Ammon's horn (tissue), 1 donor: Measurements from ENCODE around the gene ADAMTS3.

Experiments
- DNase-seq: peaks from one replicate; pipeline ENCODE4 v3.0.0-alpha.2; 2016; ENCODE audit warnings: low spot score

ADAMTS3 gene

GRCh38 chr4:72408568-72408967 is 160.5 kb downstream of the ADAMTS3 start:
- no peak for DNase-seq

- DNase-seq: no peak
Observed at GRCh38 chr4:72405417-72405816, 163.6 kb downstream of the ADAMTS3 start.

- DNase-seq: no peak
Observed at GRCh38 chr4:72397314-72397713, 171.7 kb downstream of the ADAMTS3 start.

DNA sequence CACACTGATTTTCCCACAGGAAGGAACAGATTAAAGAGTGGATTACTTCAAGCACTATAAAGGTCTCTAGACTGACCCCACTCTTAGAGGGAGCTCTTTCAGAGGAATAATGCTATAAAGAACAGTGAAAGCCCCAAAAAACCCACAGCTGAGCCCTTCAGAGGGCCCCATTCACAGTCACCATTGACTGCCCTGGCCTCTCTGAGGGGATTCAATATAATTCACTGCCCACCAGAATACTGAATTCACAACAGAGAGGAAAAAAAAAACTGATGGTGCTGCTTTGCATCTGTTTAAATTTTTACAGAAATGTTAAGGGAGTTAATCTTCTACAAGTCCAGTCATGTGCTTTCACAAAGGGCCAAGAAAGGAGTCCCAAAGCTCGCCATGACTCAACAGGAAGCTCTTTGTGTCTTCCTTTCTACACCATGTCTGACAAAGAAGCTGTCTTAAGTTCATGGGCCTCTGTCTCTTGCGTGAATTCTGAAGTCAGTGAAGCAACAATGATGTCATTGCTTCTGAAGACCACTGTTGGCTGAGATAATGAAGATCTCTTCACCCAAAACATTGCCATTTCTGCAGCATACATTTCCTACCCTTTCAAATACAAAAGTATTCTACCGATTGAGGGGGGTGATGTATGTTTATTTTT is 174.9 kb downstream of the ADAMTS3 start:
- no peak for DNase-seq

GRCh38 chr4:72391281-72391680 is 177.7 kb downstream of the ADAMTS3 start:
- DNase-seq: no peak

DNA sequence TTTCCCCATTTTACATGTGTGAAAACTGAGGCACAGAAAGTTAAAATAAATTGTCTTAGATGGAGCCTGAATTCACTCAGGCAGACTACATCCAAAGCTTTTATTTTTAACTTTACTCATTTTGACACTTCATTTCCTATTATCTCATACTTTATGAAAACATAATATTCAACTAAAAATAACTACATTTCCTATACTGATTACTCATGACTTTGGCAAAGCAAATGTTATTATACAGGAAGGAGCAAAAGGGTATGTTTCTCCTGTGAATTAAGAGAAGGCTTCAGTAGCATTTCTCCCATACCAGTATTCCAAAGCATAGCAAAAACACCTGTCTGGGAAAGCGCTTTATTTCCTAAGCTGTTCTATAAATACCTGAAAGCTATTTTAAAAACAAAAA is 178.6 kb downstream of the ADAMTS3 start:
- no peak for DNase-seq

GRCh38 chr4:72388521-72388920 is 180.5 kb downstream of the ADAMTS3 start:
- DNase-seq: no peak

DNA sequence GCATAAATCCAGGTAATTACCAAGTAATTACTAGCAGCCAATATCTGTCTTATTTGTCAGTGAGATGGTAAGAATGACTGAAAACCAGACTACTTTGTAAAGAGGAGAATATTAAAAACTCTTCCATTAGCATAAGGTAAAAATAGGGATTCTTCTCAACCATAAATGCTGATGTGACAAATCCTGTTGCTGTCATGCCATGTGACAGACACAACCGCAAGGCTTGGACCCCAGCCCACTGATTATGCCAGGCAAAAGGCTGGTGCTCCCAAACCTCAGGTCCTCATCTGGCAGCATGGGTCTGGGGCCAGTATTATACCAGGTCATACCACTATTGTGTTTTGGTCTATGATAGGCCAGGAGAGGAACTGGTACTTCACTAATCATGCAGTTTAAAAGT is 181.1 kb downstream of the ADAMTS3 start:
- no peak for DNase-seq

- DNase-seq: no peak
Observed at GRCh38 chr4:72383439-72383838, 185.6 kb downstream of the ADAMTS3 start.

DNA sequence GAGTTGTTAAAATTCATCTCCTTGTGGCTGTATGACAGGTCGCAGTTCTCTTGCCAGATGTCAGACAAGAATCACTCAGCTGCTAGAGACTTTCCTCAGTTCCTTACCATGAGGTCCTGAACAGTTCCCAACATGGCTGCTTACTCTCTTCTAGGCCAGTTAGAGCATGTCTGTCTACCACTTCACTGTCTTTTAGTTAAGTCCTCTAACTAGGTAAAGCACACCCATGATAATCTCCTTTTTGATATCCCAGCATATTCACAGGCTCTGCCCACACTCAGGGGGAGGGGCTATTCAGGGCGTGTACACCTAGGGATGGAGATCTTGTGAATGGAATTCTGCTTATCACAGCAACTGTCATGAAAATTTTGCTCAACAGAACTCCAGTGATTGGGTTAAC is 190.1 kb downstream of the ADAMTS3 start:
- no peak for DNase-seq

DNA sequence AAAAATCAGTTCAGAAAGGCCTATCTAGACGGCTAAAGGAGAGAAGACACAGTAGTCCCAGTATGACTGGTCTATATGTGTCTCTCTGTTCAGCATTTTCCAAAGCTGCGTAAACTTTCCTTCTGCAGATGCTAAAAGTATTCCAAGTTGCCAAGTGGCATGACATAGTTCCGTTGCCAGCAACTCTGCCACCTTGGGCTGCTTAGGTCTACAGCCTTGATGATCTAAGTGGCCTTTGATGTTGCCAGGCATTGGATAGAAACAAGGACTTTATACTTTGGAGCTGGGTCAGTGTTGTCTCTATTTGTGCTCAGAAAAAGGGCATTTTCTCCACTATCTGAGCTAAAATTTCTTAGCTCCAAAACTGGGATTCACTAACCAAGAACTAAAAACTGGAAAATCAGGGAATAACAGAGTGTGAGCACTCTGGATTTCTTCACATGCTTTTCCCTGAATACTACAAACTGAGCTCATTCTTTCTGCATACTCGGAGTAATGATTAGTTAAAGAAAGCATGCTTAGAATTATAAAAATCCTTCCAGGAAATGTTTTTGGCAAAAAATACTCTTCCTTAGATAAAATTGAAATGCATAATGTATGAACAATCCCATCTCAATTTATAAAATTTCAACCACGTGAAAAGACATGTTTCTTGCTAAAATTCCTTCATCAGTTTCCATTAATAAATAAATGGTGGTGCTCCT is 191.4 kb downstream of the ADAMTS3 start:
- DNase-seq: no peak

DNA sequence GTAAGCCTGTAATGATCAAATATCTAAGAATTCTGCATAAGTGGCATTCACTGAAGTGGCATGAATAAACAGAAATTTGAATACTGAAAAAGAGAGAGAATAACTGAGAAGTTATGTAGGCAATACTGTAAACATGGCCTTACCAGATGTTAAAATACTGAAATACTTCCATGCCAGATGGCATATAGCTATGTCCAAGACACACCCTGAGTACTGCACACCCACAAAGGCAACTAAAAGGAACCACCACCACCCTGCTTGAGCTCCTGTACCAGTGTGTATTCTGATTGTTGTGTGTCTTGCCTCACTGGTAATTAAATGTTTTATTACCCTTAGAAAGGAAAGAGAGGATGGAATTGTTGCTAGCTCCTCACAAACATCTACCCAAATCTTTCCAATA is 192.1 kb downstream of the ADAMTS3 start:
- no peak for DNase-seq

DNA sequence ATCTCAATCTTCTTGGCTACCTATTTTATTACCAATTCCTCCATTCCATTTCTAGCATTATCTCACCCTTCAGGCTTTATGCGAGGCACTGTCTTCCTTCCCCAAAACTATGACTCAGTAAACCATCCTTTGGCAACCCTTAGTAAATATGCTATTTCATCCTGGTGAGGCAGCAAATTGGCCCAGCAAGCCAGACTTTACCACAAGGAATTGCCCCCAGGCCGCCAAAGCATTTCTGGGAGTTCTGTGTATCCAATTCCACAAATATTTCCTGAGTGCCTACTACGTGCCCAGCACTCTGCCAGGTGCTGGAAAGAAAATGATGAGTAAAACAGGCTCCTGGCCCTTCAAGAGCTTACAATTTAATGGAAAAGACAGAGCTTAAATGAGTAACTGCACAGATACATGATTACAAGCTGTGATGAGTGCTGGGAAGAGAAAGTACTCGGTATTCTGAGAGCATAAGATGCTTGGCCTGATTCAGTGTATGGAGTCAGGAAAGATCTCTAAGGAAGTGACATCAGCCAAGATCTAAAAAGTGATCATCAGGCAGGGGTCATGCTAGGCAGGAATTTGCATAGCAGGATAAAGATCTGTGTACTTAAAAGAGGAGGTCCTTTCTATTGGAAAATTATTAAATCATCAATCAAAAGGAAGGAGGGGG is 193.8 kb downstream of the ADAMTS3 start:
- DNase-seq: no peak

DNA sequence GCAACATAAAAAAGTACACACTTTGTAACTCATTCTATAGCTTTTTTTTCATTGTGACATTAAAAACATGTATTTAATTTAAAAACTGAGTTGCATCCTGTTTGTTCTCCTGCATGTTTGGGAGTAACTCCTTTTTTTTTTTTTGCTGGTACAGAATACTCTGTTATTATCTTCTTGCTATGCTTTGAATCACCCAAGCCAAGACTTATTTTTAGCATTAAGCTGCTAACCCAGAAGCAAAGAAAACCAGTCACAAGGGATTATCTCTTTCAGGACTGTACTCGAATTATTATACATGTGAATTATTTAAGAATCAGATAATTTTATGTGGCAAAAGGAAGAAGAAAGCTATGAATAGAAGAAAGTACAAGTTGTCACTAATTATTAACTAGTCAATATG is 194.9 kb downstream of the ADAMTS3 start:
- DNase-seq: no peak

GRCh38 chr4:72366601-72367000 is 202.4 kb downstream of the ADAMTS3 start:
- DNase-seq: no peak

- no peak for DNase-seq
Observed at GRCh38 chr4:72365981-72366380, 203.0 kb downstream of the ADAMTS3 start.

DNA sequence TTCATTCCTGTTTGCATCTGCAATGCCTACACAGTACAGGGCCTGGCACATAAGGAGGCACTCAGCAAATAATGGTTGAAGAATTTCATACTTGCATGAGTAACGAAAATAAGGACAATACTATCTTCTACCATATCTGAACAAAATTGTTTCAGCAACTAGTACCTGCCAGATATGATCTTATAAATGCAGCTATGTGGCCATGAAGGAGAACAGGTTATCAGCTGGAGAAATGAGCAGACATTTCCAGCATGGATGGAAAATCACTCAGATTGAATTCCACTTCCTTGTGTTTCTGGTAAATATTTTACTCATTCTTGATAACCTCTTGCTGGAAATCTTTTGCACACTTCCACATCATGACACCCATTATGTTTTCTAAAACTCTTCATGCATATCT is 204.0 kb downstream of the ADAMTS3 start:
- no peak for DNase-seq

DNA sequence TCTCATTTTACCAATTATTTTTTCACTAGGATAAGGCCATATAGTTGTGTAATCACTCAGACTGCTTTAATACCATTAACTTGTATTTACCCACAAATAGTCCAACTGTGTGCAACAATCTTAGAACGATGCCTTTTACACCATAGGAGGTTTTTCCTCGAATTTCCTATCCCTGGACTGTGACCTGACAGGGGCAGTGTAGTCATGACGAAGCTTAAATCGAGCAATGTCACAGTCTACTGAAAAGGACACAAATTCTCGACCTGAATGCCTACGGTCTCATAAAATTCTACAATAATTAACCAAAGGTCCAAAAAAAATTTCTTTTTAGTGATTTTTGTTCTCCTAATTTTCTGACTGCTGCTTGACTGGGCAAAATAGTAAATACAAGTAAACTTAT is 208.9 kb downstream of the ADAMTS3 start:
- no peak for DNase-seq

- no peak for DNase-seq
Observed at GRCh38 chr4:72358483-72358882, 210.5 kb downstream of the ADAMTS3 start.

DNA sequence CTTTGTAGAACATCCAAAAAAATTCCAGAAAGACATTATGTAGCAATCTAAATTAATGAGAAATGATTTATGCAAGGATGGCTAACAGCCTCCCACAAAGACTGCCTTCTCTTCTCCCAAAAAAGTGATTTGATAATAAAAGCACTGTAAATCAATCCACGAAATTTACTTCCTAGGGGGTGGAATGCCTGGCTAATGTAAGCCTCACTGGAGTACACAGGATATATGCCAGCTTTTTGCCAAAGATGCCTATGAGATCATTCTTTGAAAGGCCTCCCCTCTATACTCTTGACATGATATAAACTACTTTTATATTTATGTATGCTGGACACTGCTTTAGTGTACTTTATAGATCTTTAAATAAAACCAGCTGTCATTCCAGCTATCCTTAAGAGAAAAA is 211.1 kb downstream of the ADAMTS3 start:
- no peak for DNase-seq

DNA sequence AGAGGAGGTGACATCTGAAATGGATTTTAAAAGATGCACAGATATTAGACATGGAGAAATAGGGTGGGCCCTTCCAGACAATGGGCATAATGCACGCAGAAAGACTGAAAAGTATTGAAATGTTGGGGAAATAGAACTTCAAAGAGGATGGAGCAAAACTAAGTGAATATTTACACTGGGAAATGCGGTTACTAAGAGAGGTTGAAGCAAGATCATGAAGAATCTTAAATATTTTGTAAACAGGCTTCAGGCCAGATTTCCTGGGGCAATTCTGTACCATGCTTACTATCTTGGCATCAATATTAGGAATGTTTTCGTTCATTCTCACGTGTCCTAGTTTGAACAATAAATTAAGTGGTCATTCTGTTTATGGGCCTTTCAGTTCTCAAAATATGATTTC is 216.3 kb downstream of the ADAMTS3 start:
- no peak for DNase-seq

- DNase-seq: no peak
Observed at GRCh38 chr4:72351521-72351920, 217.5 kb downstream of the ADAMTS3 start.

- DNase-seq: no peak
Observed at GRCh38 chr4:72348701-72349100, 220.3 kb downstream of the ADAMTS3 start.
